ENCODE data around the gene PCDHA9. TPM values are rescaled to one million over a fixed set of nuclear protein-coding genes. Genes with fewer than 3 reads are reported as not detected.
"Not testable (repeated sequence)": the region's sequence is repeated elsewhere in the genome, so short reads cannot be mapped to it uniquely, and the experiment has no call there.

Gene PCDHA9
- total RNA-seq, 1 experiment from 2014 or later: not detected

DNA sequence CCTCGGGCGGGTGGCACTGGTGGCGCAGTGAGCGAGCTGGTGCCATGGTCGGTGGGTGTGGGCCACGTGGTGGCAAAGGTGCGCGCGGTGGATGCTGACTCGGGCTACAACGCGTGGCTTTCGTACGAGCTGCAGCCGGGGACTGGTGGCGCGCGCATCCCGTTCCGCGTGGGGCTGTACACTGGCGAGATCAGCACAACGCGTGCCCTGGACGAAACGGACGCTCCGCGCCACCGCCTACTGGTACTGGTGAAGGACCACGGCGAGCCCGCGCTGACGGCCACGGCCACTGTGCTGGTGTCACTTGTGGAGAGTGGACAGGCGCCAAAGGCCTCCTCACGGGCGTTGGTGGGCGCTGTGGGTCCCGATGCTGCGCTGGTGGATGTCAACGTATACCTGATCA lies 39.3 kb upstream of the PCDHA9 start:
- Histone ChIP-seq H3K27me3 (ENCODE audit: insufficient read depth, low read depth) (no peaks in the 10 kb centered on the region), H4K20me1 (ENCODE audit: insufficient read depth) (no peaks in the 10 kb centered on the region), H3K9me3 (ENCODE audit: insufficient read depth, low read depth) (no peaks in the 10 kb centered on the region; the same call in 1 of the 2 replicates), H3K27ac (no peak overlapping the region), H3F3A (ENCODE audit: insufficient read depth, low read depth) (no peaks in the 10 kb centered on the region), H2AFZ (no peak overlapping the region), H3K36me3 (ENCODE audit: low read depth) (no peaks in the 10 kb centered on the region), H3K9me2 (ENCODE audit: insufficient read depth) (no peaks in the 10 kb centered on the region), H3K79me2 (ENCODE audit: low read depth) (no peaks in the 10 kb centered on the region), H3K4me1 (replicated peaks; ENCODE audit: insufficient read depth) (no peaks in the 10 kb centered on the region), H3K4me2 (no peak overlapping the region), H3K4me3 (no peak overlapping the region)
- intact Hi-C loops (cut with micrococcal nuclease; ENCODE audit: unreplicated experiment): no loop called here
- no peak for DNase-seq
- no TSS peak for BruUV-seq (replicated peaks)
- ChIA-PET CTCF (no interaction called here), POLR2A (ENCODE audit: unreplicated experiment) (no interaction called here)
- TF ChIP-seq, protein P1, sequence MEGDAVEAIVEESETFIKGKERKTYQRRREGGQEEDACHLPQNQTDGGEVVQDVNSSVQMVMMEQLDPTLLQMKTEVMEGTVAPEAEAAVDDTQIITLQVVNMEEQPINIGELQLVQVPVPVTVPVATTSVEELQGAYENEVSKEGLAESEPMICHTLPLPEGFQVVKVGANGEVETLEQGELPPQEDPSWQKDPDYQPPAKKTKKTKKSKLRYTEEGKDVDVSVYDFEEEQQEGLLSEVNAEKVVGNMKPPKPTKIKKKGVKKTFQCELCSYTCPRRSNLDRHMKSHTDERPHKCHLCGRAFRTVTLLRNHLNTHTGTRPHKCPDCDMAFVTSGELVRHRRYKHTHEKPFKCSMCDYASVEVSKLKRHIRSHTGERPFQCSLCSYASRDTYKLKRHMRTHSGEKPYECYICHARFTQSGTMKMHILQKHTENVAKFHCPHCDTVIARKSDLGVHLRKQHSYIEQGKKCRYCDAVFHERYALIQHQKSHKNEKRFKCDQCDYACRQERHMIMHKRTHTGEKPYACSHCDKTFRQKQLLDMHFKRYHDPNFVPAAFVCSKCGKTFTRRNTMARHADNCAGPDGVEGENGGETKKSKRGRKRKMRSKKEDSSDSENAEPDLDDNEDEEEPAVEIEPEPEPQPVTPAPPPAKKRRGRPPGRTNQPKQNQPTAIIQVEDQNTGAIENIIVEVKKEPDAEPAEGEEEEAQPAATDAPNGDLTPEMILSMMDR (conservative IDR thresholded peaks at IDR 0.05): no peak
- no peak for TF ChIP-seq EZH2 (IDR thresholded peaks at IDR 0.05; ENCODE audit: low read depth)

- Histone ChIP-seq H2AFZ (no peak within 1 kb of the TSS), H3K27me3 (ENCODE audit: insufficient read depth, low read depth) (no peaks in the 10 kb centered on the region), H3K27ac (no peak within 1 kb of the TSS), H3K4me1 (replicated peaks; ENCODE audit: insufficient read depth) (no peaks in the 10 kb centered on the region), H3K4me3 (no peak within 1 kb of the TSS), H3F3A (ENCODE audit: insufficient read depth, low read depth) (no peaks in the 10 kb centered on the region), H4K20me1 (ENCODE audit: insufficient read depth) (no peaks in the 10 kb centered on the region), H3K79me2 (ENCODE audit: low read depth) (no peaks in the 10 kb centered on the region), H3K4me2 (no peak within 1 kb of the TSS), H3K36me3 (ENCODE audit: low read depth) (no peaks in the 10 kb centered on the region), H3K9me2 (ENCODE audit: insufficient read depth) (no peaks in the 10 kb centered on the region), H3K9me3 (ENCODE audit: insufficient read depth, low read depth) (no peaks in the 10 kb centered on the region)
- DNase-seq: no peak
- intact Hi-C loops (cut with micrococcal nuclease; ENCODE audit: unreplicated experiment): no loop called here
- ChIA-PET POLR2A (ENCODE audit: unreplicated experiment) (no interaction called here), CTCF (no interaction called here)
- no TSS peak for BruUV-seq (replicated peaks)
- TF ChIP-seq, protein P1 (conservative IDR thresholded peaks at IDR 0.05): no peak
- no peak for TF ChIP-seq EZH2 (IDR thresholded peaks at IDR 0.05; ENCODE audit: low read depth)
Measured at GRCh38 chr5:140821375-140822280, 26.6 kb upstream of the PCDHA9 start, which contains the start of gene PCDHA5. Gene PCDHA5, plus strand, starts transcription at chr5:140821613.

- H3K4me3 ChIP-seq: no peak overlapping the region
- no peak overlapping the region for H3K27ac ChIP-seq
- no peaks in the 10 kb centered on the region for H3K79me2 ChIP-seq (ENCODE audit: low read depth)
- H3K4me2 ChIP-seq: no peak overlapping the region
- no peaks in the 10 kb centered on the region for H3K9me3 ChIP-seq (ENCODE audit: insufficient read depth, low read depth)
- no TSS peak for BruUV-seq (replicated peaks)
- no peaks in the 10 kb centered on the region for H3F3A ChIP-seq (ENCODE audit: insufficient read depth, low read depth)
- ChIA-PET CTCF (no interaction called here), POLR2A (ENCODE audit: unreplicated experiment) (no interaction called here)
- no peaks in the 10 kb centered on the region for H3K9me2 ChIP-seq (ENCODE audit: insufficient read depth)
- no peaks in the 10 kb centered on the region for H4K20me1 ChIP-seq (ENCODE audit: insufficient read depth)
- no peaks in the 10 kb centered on the region for H3K36me3 ChIP-seq (ENCODE audit: low read depth)
- no peak for TF ChIP-seq EZH2 (IDR thresholded peaks at IDR 0.05; ENCODE audit: low read depth)
- TF ChIP-seq, protein P1 (conservative IDR thresholded peaks at IDR 0.05): no peak; the same call in 1 of the 2 replicates
- H3K4me1 ChIP-seq (replicated peaks; ENCODE audit: insufficient read depth): no peaks in the 10 kb centered on the region
- DNase-seq: no peak
- no peak overlapping the region for H2AFZ ChIP-seq
- H3K27me3 ChIP-seq (ENCODE audit: insufficient read depth, low read depth): no peaks in the 10 kb centered on the region
- intact Hi-C loops (cut with micrococcal nuclease; ENCODE audit: unreplicated experiment): no loop called here
Measured at GRCh38 chr5:140822281-140822629, 25.9 kb upstream of the PCDHA9 start.

GRCh38 chr5:140822969-140823368 lies 25.2 kb upstream of the PCDHA9 start:
- H3K27me3 ChIP-seq (ENCODE audit: insufficient read depth, low read depth); H3K9me3 ChIP-seq (ENCODE audit: insufficient read depth, low read depth); H3K79me2 ChIP-seq (ENCODE audit: low read depth); DNase-seq; BruUV-seq (replicated peaks); H3K9me2 ChIP-seq (ENCODE audit: insufficient read depth); H3K4me2 ChIP-seq; CTCF ChIA-PET; H3K4me1 ChIP-seq (replicated peaks; ENCODE audit: insufficient read depth); H3K27ac ChIP-seq; H2AFZ ChIP-seq; POLR2A ChIA-PET (ENCODE audit: unreplicated experiment); H3K36me3 ChIP-seq (ENCODE audit: low read depth); H3K4me3 ChIP-seq; intact Hi-C loops (cut with micrococcal nuclease; ENCODE audit: unreplicated experiment); H4K20me1 ChIP-seq (ENCODE audit: insufficient read depth); H3F3A ChIP-seq (ENCODE audit: insufficient read depth, low read depth): not testable (repeated sequence)

Data from PC-9 (cell line).